Hepatocyte (in vitro differentiated cells): Measurements from ENCODE around the gene SOX6.

Experiments
- CTCF ChIP-seq: fragments of 200-600 bp; sonication (generic); IDR thresholded peaks from 2 replicates; pipeline ENCODE4 v1.5.1; 2016; ENCODE audit warnings: antibody characterized with exemption, mild to moderate bottlenecking; ENCODE audit not compliant: poor library complexity
- EZH2 ChIP-seq: fragments of 200-600 bp; sonication (generic); IDR thresholded peaks from 2 replicates; pipeline ENCODE4 v1.6.1; 2016; ENCODE audit warnings: antibody characterized with exemption, mild to moderate bottlenecking, borderline replicate concordance

GRCh38 chr11:16125796-16126195, 230.6 kb downstream of the SOX6 start:
- TF ChIP-seq CTCF (no peak), EZH2 (no peak)
